B cell (primary cell): ENCODE measurements around the gene TTLL5. TPM values are rescaled to one million over a fixed set of nuclear protein-coding genes. Genes with fewer than 3 reads are reported as not detected.

Source experiments
- ATAC-seq: fragments of 200-7000 bp; cut with Tn5 transposase; one replicate; pipeline ENCODE4 v1.10.0; 2021; ENCODE audit warnings: low read depth, mild to moderate bottlenecking, moderate number of reproducible peaks, moderate library complexity
- CTCF ChIA-PET: fragments of 350-600 bp; sonication (Branson Sonifier 250); formaldehyde crosslinking; loops from one replicate; lab custom pipeline; 2021; ENCODE audit warnings: antibody characterized with exemption, inconsistent platforms; lab: Charles Lee
- POLR2A ChIA-PET: fragments of 350-600 bp; sonication (Branson Sonifier 250); formaldehyde crosslinking; loops from one replicate; lab custom pipeline; 2021; ENCODE audit warnings: antibody characterized with exemption; lab: Charles Lee
- DNase-seq: peaks from one replicate; pipeline ENCODE4 v3.0.0; 2013
- H2AFZ ChIP-seq: 2 replicates; pipeline ENCODE4 v1.6.1; 2012; ENCODE audit warnings: mild to moderate bottlenecking, low read depth, low read length; ENCODE audit not compliant: insufficient read depth, poor library complexity, severe bottlenecking
- H3K27ac ChIP-seq, 2 donors: 1 replicate in 1 of 2; 2 replicates in 1 of 2; pipeline ENCODE4 v1.5.1; 2012 to 2013; ENCODE audit warnings: low read length in 2 of 2, mild to moderate bottlenecking in 2 of 2, moderate library complexity in 1 of 2
- H3K27me3 ChIP-seq, 4 experiments: fragments of 200-600 bp in 1 of 4; sonication (generic) in 1 of 4; replicated peaks in 1 of 4; 1 replicate in 2 of 4; 2 replicates in 2 of 4; pipeline versions ENCODE4 v1.6.1 to v1.7.0; 2013 to 2016; ENCODE audit warnings: low read length in 3 of 4, mild to moderate bottlenecking in 2 of 4, mixed read lengths in 1 of 4, moderate library complexity in 1 of 4; ENCODE audit not compliant: insufficient read depth in 4 of 4, control insufficient read depth in 3 of 4; ENCODE audit errors: control extremely low read depth in 1 of 4
- H3K36me3 ChIP-seq, 2 experiments: replicated peaks in 1 of 2; 1 replicate in 1 of 2; 2 replicates in 1 of 2; pipeline versions ENCODE4 v1.6.1 to v1.7.1; 2013; ENCODE audit warnings: low read length in 1 of 2; ENCODE audit not compliant: insufficient read depth in 2 of 2, control insufficient read depth in 1 of 2; ENCODE audit errors: control extremely low read depth in 1 of 2, extremely low read depth in 1 of 2
- H3K4me1 ChIP-seq, 2 donors: fragments of 200-600 bp in 1 of 2; sonication (generic) in 1 of 2; 1 replicate in 1 of 2; 2 replicates in 1 of 2; pipeline versions ENCODE4 v1.5.1 to v1.6.1; 2013 to 2017; ENCODE audit warnings: low read length in 2 of 2; ENCODE audit not compliant: control insufficient read depth in 2 of 2, insufficient read depth in 2 of 2
- H3K4me2 ChIP-seq: replicated peaks from 2 replicates; pipeline ENCODE3; 2012; ENCODE audit warnings: mild to moderate bottlenecking, low read depth, low read length; ENCODE audit not compliant: poor library complexity, severe bottlenecking
- H3K4me3 ChIP-seq, 5 experiments: fragments of 200-600 bp in 1 of 5; sonication (generic) in 1 of 5; 1 replicate in 3 of 5; 2 replicates in 2 of 5; pipeline versions ENCODE4 v1.5.1 to v1.7.0; 2011 to 2016; ENCODE audit warnings: low read length in 4 of 5, mild to moderate bottlenecking in 4 of 5, low read depth in 2 of 5, control low read depth in 1 of 5, moderate library complexity in 1 of 5; ENCODE audit not compliant: insufficient read depth in 1 of 5; ENCODE audit errors: control extremely low read depth in 1 of 5, extremely low read depth in 1 of 5
- H3K79me2 ChIP-seq: fragments of 200-600 bp; sonication (generic); one replicate; pipeline ENCODE4 v1.6.0; 2016; ENCODE audit warnings: low read length; ENCODE audit not compliant: control insufficient read depth, insufficient read depth
- H3K9ac ChIP-seq: fragments of 200-600 bp; sonication (generic); 2 replicates; pipeline ENCODE4 v1.6.1; 2017; ENCODE audit warnings: mild to moderate bottlenecking, low read length, moderate library complexity
- H3K9me3 ChIP-seq, 3 donors: one replicate each; pipeline versions ENCODE4 v1.6.1 to v1.7.1; 2013; ENCODE audit warnings: low read length in 2 of 3; ENCODE audit not compliant: control insufficient read depth in 2 of 3, insufficient read depth in 1 of 3; ENCODE audit errors: control extremely low read depth in 1 of 3
- H4K20me1 ChIP-seq: 2 replicates; pipeline ENCODE4 v1.6.0; 2012; ENCODE audit warnings: mild to moderate bottlenecking, low read length; ENCODE audit not compliant: insufficient read depth, control insufficient read depth, poor library complexity, severe bottlenecking
- H3K27ac Mint-ChIP-seq: one replicate; pipeline ENCODE4 v1.8.0; 2021; ENCODE audit warnings: mixed read lengths
- H3K27me3 Mint-ChIP-seq: one replicate; pipeline ENCODE4 v1.8.0; 2021; ENCODE audit warnings: mixed read lengths
- H3K4me1 Mint-ChIP-seq: one replicate; pipeline ENCODE4 v1.8.0; 2021; ENCODE audit warnings: mixed read lengths
- H3K4me3 Mint-ChIP-seq: one replicate; pipeline ENCODE4 v1.8.0; 2021; ENCODE audit warnings: mixed read lengths
- H3K9me3 Mint-ChIP-seq: one replicate; pipeline ENCODE4 v1.8.0; 2022; ENCODE audit warnings: mixed read lengths; ENCODE audit not compliant: insufficient read depth
- CTCF ChIP-seq: fragments of 200-600 bp; IDR thresholded peaks from one replicate; pipeline ENCODE4 v1.8.0; 2022; ENCODE audit warnings: antibody characterized with exemption, mild to moderate bottlenecking
- EZH2 ChIP-seq: IDR thresholded peaks from 2 replicates; pipeline ENCODE4 v1.6.1; 2012; ENCODE audit warnings: borderline replicate concordance, low read depth, mild to moderate bottlenecking, moderate library complexity, low read length; ENCODE audit not compliant: insufficient read depth, poor library complexity, severe bottlenecking
- WGBS: methylation state at CpG from one replicate; pipeline ENCODE4 v1.1.5; 2013; ENCODE audit warnings: missing lambda C conversion rate; ENCODE audit not compliant: insufficient coverage; 5-methylcytosine and 5-hydroxymethylcytosine counted together
- intact Hi-C: fragments of 100-400 bp; cut with micrococcal nuclease; formaldehyde crosslinking; loops from one replicate; pipeline ENCODE4 v1.10.0; 2022
- polyA plus RNA-seq: library from polyadenylated mRNA; depleted of rRNA; stranded (reverse); fragments of >200 nt; gene quantifications from 2 replicates; pipeline ENCODE4 v1.2.3, GENCODE V29; 2012
- total RNA-seq, 2 donors: library from RNA; stranded (reverse); fragments of 120-200 nt in 1 of 2; gene quantifications; 1 replicate in 1 of 2; 2 replicates in 1 of 2; pipeline versions ENCODE4 v1.2.3 to v1.2.4, GENCODE V29; 2013 to 2022

Gene TTLL5
- total and polyA plus RNA-seq, 2 donors (not counting 1 experiment from before 2014, with no cell fraction given) = 10.9 to 50.9 TPM

GRCh38 chr14:75806352-75806832 is 145.3 kb downstream of the TTLL5 start:
- ChIA-PET POLR2A (no interaction called here), CTCF (no interaction called here)
- Histone ChIP-seq H4K20me1 (no peaks in the 10 kb centered on the region), H3K4me3 (no peak overlapping the region), H2AFZ (no peak overlapping the region), H3K27ac (no peak overlapping the region), H3K27me3 (no peaks in the 10 kb centered on the region), H3K36me3 (no peaks in the 10 kb centered on the region), H3K79me2 (no peaks in the 10 kb centered on the region), H3K9ac (no peak overlapping the region), H3K4me1 (no peaks in the 10 kb centered on the region), H3K9me3 (no peaks in the 10 kb centered on the region), H3K4me2 (no peak overlapping the region)
- H3K27ac Mint-ChIP-seq = no peak overlapping the region
- H3K4me1 Mint-ChIP-seq = no peaks in the 10 kb centered on the region
- H3K27me3 Mint-ChIP-seq = no peaks in the 10 kb centered on the region
- intact Hi-C loops = no loop called here
- no peaks in the 10 kb centered on the region for H3K9me3 Mint-ChIP-seq
- ATAC-seq (no peak), DNase-seq (no peak)
- 100% methylated on average over 1 of the region's 2 CpGs for WGBS
- TF ChIP-seq EZH2 = no peak
- no peak for TF ChIP-seq CTCF
- H3K4me3 Mint-ChIP-seq = no peak overlapping the region

- no peaks in the 10 kb centered on the region for H3K36me3 ChIP-seq
- POLR2A ChIA-PET = no interaction called here
- no peaks in the 10 kb centered on the region for H3K27me3 Mint-ChIP-seq
Measured at GRCh38 chr14:75807667-75808360, 146.8 kb downstream of the TTLL5 start.

More at GRCh38 chr14:75807667-75808360, 146.8 kb downstream of the TTLL5 start:
- no peaks in the 10 kb centered on the region for H3K4me1 ChIP-seq
- no peak overlapping the region for H3K27ac Mint-ChIP-seq
- WGBS = 100% methylated on average over 3 of the region's 6 CpGs
- DNase-seq = no peak
- no peak overlapping the region for H3K27ac ChIP-seq
- CTCF ChIA-PET = no interaction called here
- no peak overlapping the region for H3K4me2 ChIP-seq
- no peaks in the 10 kb centered on the region for H3K4me1 Mint-ChIP-seq
- no peak overlapping the region for H3K9ac ChIP-seq
- H4K20me1 ChIP-seq = no peaks in the 10 kb centered on the region
- no peaks in the 10 kb centered on the region for H3K9me3 ChIP-seq
- intact Hi-C loops = no loop called here
- no peak overlapping the region for H3K4me3 Mint-ChIP-seq
- no peak for TF ChIP-seq CTCF
- no peaks in the 10 kb centered on the region for H3K27me3 ChIP-seq
- H3K4me3 ChIP-seq = no peak overlapping the region
- no peaks in the 10 kb centered on the region for H3K79me2 ChIP-seq
- no peak overlapping the region for H2AFZ ChIP-seq
- ATAC-seq = no peak
- H3K9me3 Mint-ChIP-seq = no peaks in the 10 kb centered on the region
